Fibroblast of mammary gland (primary cell): ENCODE data around the gene SMAD2.
A peak's percentile ranks its signal among the peaks of the same experiment; 100 is the strongest.

Experiments
- DNase-seq: peaks from one replicate; pipeline ENCODE4 v3.0.0-alpha.2; 2010; ENCODE audit warnings: low read depth
- H3K4me3 ChIP-seq: 2 replicates; pipeline ENCODE4 v1.5.1; 2011; ENCODE audit warnings: low read depth, mild to moderate bottlenecking, low read length, moderate library complexity; ENCODE audit not compliant: control insufficient read depth
- CTCF ChIP-seq: conservative IDR thresholded peaks from 2 replicates; pipeline ENCODE4 v1.5.1; 2011; ENCODE audit warnings: low read depth, low read length, inconsistent platforms; ENCODE audit not compliant: control insufficient read depth, insufficient read depth

Gene SMAD2

GRCh38 chr18:47800756-47801155 is 129.7 kb downstream of the SMAD2 start:
- TF ChIP-seq CTCF = no peak
- H3K4me3 ChIP-seq = no peak overlapping the region
- no peak for DNase-seq

- no peak for TF ChIP-seq CTCF
- DNase-seq = no peak
- no peak overlapping the region for H3K4me3 ChIP-seq
Measured at GRCh38 chr18:47800248-47800647, 130.2 kb downstream of the SMAD2 start.

GRCh38 chr18:47799376-47799775 is 131.1 kb downstream of the SMAD2 start:
- TF ChIP-seq CTCF = no peak
- no peak for DNase-seq
- no peak overlapping the region for H3K4me3 ChIP-seq

GRCh38 chr18:47798366-47798765 is 132.1 kb downstream of the SMAD2 start:
- H3K4me3 ChIP-seq = no peak overlapping the region
- no peak for TF ChIP-seq CTCF
- DNase-seq = no peak

DNA sequence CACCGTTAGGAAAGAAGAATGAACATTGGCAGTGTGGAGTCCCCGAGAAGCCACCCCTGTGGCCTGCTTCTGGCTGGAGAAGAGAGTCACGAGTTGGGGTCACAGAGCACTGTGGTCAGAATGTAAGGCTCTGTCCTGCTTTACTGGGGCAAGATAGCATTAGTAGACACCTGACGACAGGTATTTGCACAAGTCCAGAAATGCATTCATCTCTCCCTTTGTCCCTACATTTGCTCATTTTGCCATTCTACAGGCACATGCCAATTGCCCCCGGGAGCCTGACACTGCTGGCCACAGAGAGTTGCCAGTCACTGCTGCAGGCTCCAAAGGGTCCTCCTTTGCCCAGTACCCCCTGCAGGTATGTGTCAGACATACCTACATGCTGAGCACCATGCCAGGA is 133.3 kb downstream of the SMAD2 start:
- DNase-seq = no peak
- no peak for TF ChIP-seq CTCF

DNA sequence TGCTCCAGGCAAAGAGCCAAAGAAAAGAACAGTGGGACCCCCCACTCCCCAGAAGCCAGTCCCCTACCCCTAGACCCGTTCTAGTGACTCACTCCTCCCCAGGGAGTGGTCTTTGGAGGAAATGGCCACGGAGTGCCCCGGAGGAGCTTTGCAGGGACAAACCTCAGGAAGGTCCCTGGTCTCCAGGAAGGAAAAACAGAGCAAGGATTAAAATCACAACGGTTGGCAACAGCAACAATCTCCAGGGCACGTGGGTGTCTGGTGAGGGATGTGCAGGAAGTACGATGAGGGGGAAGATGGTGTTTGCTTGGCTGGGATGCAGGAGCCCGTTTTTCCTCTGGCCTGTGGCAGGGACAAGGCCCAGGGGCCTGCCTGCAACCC is 135.0 kb downstream of the SMAD2 start:
- peak; percentile 5 for DNase-seq
- no peak overlapping the region for H3K4me3 ChIP-seq
- no peak for TF ChIP-seq CTCF

More for the DNA sequence above, 133.3 kb downstream of the SMAD2 start:
- no peak overlapping the region for H3K4me3 ChIP-seq

- TF ChIP-seq CTCF = no peak
- no peak overlapping the region for H3K4me3 ChIP-seq
- no peak for DNase-seq
Measured at GRCh38 chr18:47794725-47795433, 135.6 kb downstream of the SMAD2 start.
